Panc1 (cell line): ENCODE measurements around the gene TTLL7. TPM values are rescaled to one million over a fixed set of nuclear protein-coding genes. Genes with fewer than 3 reads are reported as not detected.

Experiments used
- ATAC-seq: fragments of 200-7000 bp; cut with Tn5 transposase; 2 replicates; pipeline ENCODE4 v1.9.1; 2020; ENCODE audit warnings: mild to moderate bottlenecking, moderate library complexity
- BruUV-seq: library from RNA; stranded (reverse); fragments of 400-500 nt; replicated peaks from 2 replicates; lab custom pipeline; 2021; lab: Mats Ljungman, UMichigan
- CTCF ChIA-PET: fragments of 300-600 bp; sonication (Branson Sonifier 250); formaldehyde crosslinking; loops from one replicate; lab custom pipeline; 2022; ENCODE audit warnings: antibody characterized with exemption; lab: Charles Lee
- POLR2A ChIA-PET: fragments of 300-600 bp; sonication (Branson Sonifier 250); formaldehyde crosslinking; loops from one replicate; lab custom pipeline; 2022; ENCODE audit warnings: antibody characterized with exemption; lab: Charles Lee
- DNase-seq: peaks from one replicate; pipeline ENCODE4 v3.0.0-alpha.2; 2010; ENCODE audit warnings: low read depth, low spot score
- H3K27ac ChIP-seq: 2 replicates; pipeline ENCODE4 v1.5.1; 2011; ENCODE audit warnings: mild to moderate bottlenecking, low read length, inconsistent platforms
- H3K27me3 ChIP-seq: fragments of 200-500 bp; sonication (Bioruptor generic); 2 replicates; pipeline ENCODE4 v1.6.0; 2014; ENCODE audit warnings: low read length, inconsistent platforms; ENCODE audit not compliant: control insufficient read depth, insufficient read depth
- H3K36me3 ChIP-seq: fragments of 200-500 bp; sonication (Bioruptor generic); 2 replicates; pipeline ENCODE4 v1.5.1; 2014; ENCODE audit warnings: inconsistent platforms, mild to moderate bottlenecking, low read length, moderate library complexity; ENCODE audit not compliant: control insufficient read depth, insufficient read depth
- H3K4me1 ChIP-seq: 2 replicates; pipeline ENCODE4 v1.5.1; 2011; ENCODE audit warnings: inconsistent platforms, mild to moderate bottlenecking, low read length, moderate library complexity; ENCODE audit not compliant: control insufficient read depth, insufficient read depth
- H3K4me3 ChIP-seq, 2 experiments: 2 replicates each; pipeline ENCODE4 v1.5.1; 2011 to 2012; ENCODE audit warnings: low read depth in 2 of 2, low read length in 2 of 2, mild to moderate bottlenecking in 2 of 2, inconsistent platforms in 1 of 2, moderate library complexity in 1 of 2
- H3K9me3 ChIP-seq: fragments of 200-500 bp; sonication (Bioruptor generic); 2 replicates; pipeline ENCODE4 v1.5.1; 2014; ENCODE audit warnings: low read depth, mild to moderate bottlenecking, inconsistent platforms, low read length, moderate library complexity; ENCODE audit not compliant: control insufficient read depth, insufficient read depth
- POLR2AphosphoS5 ChIP-seq: IDR thresholded peaks from 2 replicates; pipeline ENCODE4 v1.6.1; 2012; ENCODE audit warnings: mild to moderate bottlenecking, low read depth, low read length, moderate library complexity
- SIN3A ChIP-seq: IDR thresholded peaks from 2 replicates; pipeline ENCODE4 v1.6.1; 2012; ENCODE audit warnings: low read depth, mild to moderate bottlenecking, low read length, moderate library complexity, borderline replicate concordance; ENCODE audit not compliant: insufficient read depth
- TCF7L2 ChIP-seq: IDR thresholded peaks from 2 replicates; pipeline ENCODE4 v1.6.1; 2011; ENCODE audit warnings: mild to moderate bottlenecking, low read depth, low read length, inconsistent platforms
- in situ Hi-C: cut with HindIII; loops from 2 replicates; pipeline ENCODE4 v1.10.0; 2016; ENCODE audit warnings: low sequenced_read_pairs, low pct_unique_long_range_greater_than_20kb
- intact Hi-C: fragments of 100-400 bp; cut with micrococcal nuclease; formaldehyde crosslinking; loops from one replicate; pipeline ENCODE4 v1.10.0; 2022; ENCODE audit not compliant: unreplicated experiment
- total RNA-seq: library from RNA; stranded (reverse); gene quantifications from one replicate; pipeline ENCODE4 v1.2.1, GENCODE V29; 2021; ENCODE audit not compliant: unreplicated experiment
- TF ChIP-seq, protein P1 (sequence below), 2 experiments: IDR thresholded peaks; 2 replicates each; pipeline ENCODE4 v1.6.1; 2011 to 2012; ENCODE audit warnings: low read depth in 2 of 2, control low read depth in 1 of 2, low read length in 1 of 2, mild to moderate bottlenecking in 1 of 2, moderate library complexity in 1 of 2; ENCODE audit not compliant: insufficient read depth in 1 of 2
- TF ChIP-seq, protein P2 (sequence below): fragments of 450-650 bp; IDR thresholded peaks from 2 replicates; pipeline ENCODE4 v1.5.1; 2017; ENCODE audit warnings: mild to moderate bottlenecking

The TTLL7 gene
- total RNA-seq, 1 experiment from 2014 or later, result 31.4 TPM

DNA sequence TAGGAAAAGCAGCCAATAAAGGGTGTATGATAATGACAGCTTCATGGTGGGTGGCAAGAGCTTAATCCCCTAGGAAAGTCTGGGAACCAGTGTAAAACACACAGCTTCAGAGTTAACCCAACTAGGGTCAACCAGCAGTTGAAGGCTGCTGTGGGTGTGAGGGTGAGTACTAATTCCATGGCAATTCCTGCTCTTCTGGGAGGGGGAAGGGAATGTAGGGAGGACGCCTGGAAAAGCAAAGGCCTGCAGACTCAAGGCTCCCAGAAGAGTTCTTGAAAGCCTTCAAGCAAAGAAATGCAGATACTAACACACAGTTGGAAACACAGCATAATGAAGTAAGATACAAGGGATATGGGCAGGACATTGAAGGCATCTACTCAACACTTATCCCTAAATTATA is 28.1 kb downstream of the TTLL7 start:
- no peak for ATAC-seq
- Histone ChIP-seq H3K4me1 (no peaks in the 10 kb centered on the region), H3K36me3 (no peaks in the 10 kb centered on the region), H3K27me3 (no peaks in the 10 kb centered on the region), H3K27ac (no peak overlapping the region), H3K9me3 (no peaks in the 10 kb centered on the region), H3K4me3 (no peak overlapping the region)
- in situ Hi-C loops, result no loop called here
- no peak for DNase-seq
- intact Hi-C loops, result no loop called here
- BruUV-seq, result no TSS peak
- TF ChIP-seq TCF7L2 (no peak), POLR2AphosphoS5 (no peak), SIN3A (no peak)
- TF ChIP-seq, protein P1, sequence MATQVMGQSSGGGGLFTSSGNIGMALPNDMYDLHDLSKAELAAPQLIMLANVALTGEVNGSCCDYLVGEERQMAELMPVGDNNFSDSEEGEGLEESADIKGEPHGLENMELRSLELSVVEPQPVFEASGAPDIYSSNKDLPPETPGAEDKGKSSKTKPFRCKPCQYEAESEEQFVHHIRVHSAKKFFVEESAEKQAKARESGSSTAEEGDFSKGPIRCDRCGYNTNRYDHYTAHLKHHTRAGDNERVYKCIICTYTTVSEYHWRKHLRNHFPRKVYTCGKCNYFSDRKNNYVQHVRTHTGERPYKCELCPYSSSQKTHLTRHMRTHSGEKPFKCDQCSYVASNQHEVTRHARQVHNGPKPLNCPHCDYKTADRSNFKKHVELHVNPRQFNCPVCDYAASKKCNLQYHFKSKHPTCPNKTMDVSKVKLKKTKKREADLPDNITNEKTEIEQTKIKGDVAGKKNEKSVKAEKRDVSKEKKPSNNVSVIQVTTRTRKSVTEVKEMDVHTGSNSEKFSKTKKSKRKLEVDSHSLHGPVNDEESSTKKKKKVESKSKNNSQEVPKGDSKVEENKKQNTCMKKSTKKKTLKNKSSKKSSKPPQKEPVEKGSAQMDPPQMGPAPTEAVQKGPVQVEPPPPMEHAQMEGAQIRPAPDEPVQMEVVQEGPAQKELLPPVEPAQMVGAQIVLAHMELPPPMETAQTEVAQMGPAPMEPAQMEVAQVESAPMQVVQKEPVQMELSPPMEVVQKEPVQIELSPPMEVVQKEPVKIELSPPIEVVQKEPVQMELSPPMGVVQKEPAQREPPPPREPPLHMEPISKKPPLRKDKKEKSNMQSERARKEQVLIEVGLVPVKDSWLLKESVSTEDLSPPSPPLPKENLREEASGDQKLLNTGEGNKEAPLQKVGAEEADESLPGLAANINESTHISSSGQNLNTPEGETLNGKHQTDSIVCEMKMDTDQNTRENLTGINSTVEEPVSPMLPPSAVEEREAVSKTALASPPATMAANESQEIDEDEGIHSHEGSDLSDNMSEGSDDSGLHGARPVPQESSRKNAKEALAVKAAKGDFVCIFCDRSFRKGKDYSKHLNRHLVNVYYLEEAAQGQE (IDR thresholded peaks at IDR 0.05; ENCODE audit: insufficient read depth in 1 of 2, low read depth in 2 of 2, low read length in 1 of 2), result no peak
- TF ChIP-seq, protein P2, sequence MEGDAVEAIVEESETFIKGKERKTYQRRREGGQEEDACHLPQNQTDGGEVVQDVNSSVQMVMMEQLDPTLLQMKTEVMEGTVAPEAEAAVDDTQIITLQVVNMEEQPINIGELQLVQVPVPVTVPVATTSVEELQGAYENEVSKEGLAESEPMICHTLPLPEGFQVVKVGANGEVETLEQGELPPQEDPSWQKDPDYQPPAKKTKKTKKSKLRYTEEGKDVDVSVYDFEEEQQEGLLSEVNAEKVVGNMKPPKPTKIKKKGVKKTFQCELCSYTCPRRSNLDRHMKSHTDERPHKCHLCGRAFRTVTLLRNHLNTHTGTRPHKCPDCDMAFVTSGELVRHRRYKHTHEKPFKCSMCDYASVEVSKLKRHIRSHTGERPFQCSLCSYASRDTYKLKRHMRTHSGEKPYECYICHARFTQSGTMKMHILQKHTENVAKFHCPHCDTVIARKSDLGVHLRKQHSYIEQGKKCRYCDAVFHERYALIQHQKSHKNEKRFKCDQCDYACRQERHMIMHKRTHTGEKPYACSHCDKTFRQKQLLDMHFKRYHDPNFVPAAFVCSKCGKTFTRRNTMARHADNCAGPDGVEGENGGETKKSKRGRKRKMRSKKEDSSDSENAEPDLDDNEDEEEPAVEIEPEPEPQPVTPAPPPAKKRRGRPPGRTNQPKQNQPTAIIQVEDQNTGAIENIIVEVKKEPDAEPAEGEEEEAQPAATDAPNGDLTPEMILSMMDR, result no peak
- ChIA-PET CTCF (no interaction called here), POLR2A (no interaction called here)

DNA sequence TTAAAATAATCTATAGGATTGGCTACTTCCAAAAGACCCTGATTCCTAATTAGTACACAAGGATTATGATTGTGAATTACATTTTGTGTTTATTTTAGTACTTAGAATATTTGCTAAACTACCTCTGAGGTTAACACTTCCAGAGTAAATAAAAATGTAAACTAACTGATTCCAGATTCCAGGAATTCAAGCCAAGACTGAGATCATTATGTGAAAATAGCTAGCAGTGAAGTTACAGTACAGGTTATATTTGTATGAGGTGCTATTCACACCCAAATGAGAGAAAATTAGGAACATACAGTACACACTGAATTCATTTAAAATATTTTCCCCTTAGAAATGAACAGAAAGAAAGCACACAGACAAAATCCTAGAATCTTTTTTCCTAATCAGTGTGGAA is 28.8 kb downstream of the TTLL7 start:
- TF ChIP-seq, protein P2, result no peak
- TF ChIP-seq POLR2AphosphoS5 (no peak), TCF7L2 (no peak), SIN3A (no peak)
- TF ChIP-seq, protein P1 (IDR thresholded peaks at IDR 0.05; ENCODE audit: insufficient read depth in 1 of 2, low read depth in 2 of 2, low read length in 1 of 2), result no peak

More for the DNA sequence above, 28.8 kb downstream of the TTLL7 start:
- no peak for DNase-seq
- BruUV-seq, result no TSS peak
- Histone ChIP-seq H3K4me3 (no peak overlapping the region), H3K4me1 (no peaks in the 10 kb centered on the region), H3K27ac (no peak overlapping the region), H3K9me3 (no peaks in the 10 kb centered on the region), H3K36me3 (no peaks in the 10 kb centered on the region), H3K27me3 (no peaks in the 10 kb centered on the region)
- in situ Hi-C loops, result no loop called here
- CTCF ChIA-PET, result no interaction called here
- no peak for ATAC-seq
- intact Hi-C loops, result no loop called here
- POLR2A ChIA-PET, result no interaction called here
